Endothelial cell of umbilical vein (primary cell): ENCODE measurements around the gene ETFDH. TPM values are rescaled to one million over a fixed set of nuclear protein-coding genes. Genes with fewer than 3 reads are reported as not detected.
"Not testable (repeated sequence)": the region's sequence is repeated elsewhere in the genome, so short reads cannot be mapped to it uniquely, and the experiment has no call there.

Source experiments
- BruUV-seq: library from RNA; stranded (reverse); fragments of 400-500 nt; replicated peaks from 2 replicates; lab custom pipeline; 2021; lab: Mats Ljungman, UMichigan
- CTCF ChIA-PET: fragments of 300-600, 350-600 bp; sonication (Branson Sonifier 250); formaldehyde crosslinking; loops from one replicate; lab custom pipeline; 2021; ENCODE audit warnings: antibody characterized with exemption, inconsistent platforms; lab: Charles Lee
- POLR2A ChIA-PET: fragments of 300-600, 350-600 bp; sonication (Branson Sonifier 250); formaldehyde crosslinking; loops from one replicate; lab custom pipeline; 2021; ENCODE audit warnings: antibody characterized with exemption, inconsistent platforms; lab: Charles Lee
- DNase-seq: peaks from one replicate; pipeline ENCODE4 v3.0.0-alpha.2; 2011; ENCODE audit warnings: low read depth, low spot score
- FAIRE-seq: peaks from 2 replicates; lab custom pipeline; 2011; peaks lifted over from hg19 to GRCh38; lab: Jason Lieb, UNC
- H2AFZ ChIP-seq: 2 replicates; pipeline ENCODE4 v1.6.0; 2012; ENCODE audit warnings: low read depth, low read length, control low read depth, inconsistent platforms
- H3K27ac ChIP-seq: 2 replicates; pipeline ENCODE4 v1.5.1; 2011; ENCODE audit warnings: low read depth, mild to moderate bottlenecking, control low read depth, low read length, moderate library complexity; ENCODE audit not compliant: insufficient read depth
- H3K27me3 ChIP-seq, 2 experiments: 2 replicates each; pipeline versions ENCODE4 v1.6.0 to v1.6.1; 2011; ENCODE audit warnings: low read length in 2 of 2, mixed read lengths in 1 of 2; ENCODE audit not compliant: control insufficient read depth in 2 of 2, insufficient read depth in 2 of 2
- H3K36me3 ChIP-seq, 2 experiments: 2 replicates in 1 of 2; 3 replicates in 1 of 2; pipeline ENCODE4 v1.5.1; 2011; ENCODE audit warnings: low read length in 2 of 2, mild to moderate bottlenecking in 1 of 2, moderate library complexity in 1 of 2; ENCODE audit not compliant: control insufficient read depth in 2 of 2, insufficient read depth in 2 of 2; ENCODE audit errors: extremely low read depth in 1 of 2
- H3K4me1 ChIP-seq: 3 replicates; pipeline ENCODE4 v1.5.1; 2011; ENCODE audit warnings: mild to moderate bottlenecking, low read length; ENCODE audit not compliant: control insufficient read depth, insufficient read depth; ENCODE audit errors: extremely low read depth
- H3K4me2 ChIP-seq: 2 replicates; pipeline ENCODE4 v1.6.1; 2011; ENCODE audit warnings: low read length, control low read depth, mixed read lengths; ENCODE audit not compliant: insufficient read depth
- H3K4me3 ChIP-seq, 3 experiments: fragments of 200-600 bp in 1 of 3; sonication (generic), shearing (Covaris generic) in 1 of 3; replicated peaks in 1 of 3; 2 replicates each; pipeline ENCODE4 v1.5.1; 2011 to 2016; ENCODE audit warnings: control low read depth in 3 of 3, low read length in 3 of 3, mild to moderate bottlenecking in 2 of 3, inconsistent platforms in 1 of 3, low read depth in 1 of 3, moderate library complexity in 1 of 3; ENCODE audit not compliant: insufficient read depth in 1 of 3
- H3K79me2 ChIP-seq: 2 replicates; pipeline ENCODE4 v1.6.0; 2012; ENCODE audit warnings: low read length, inconsistent platforms; ENCODE audit not compliant: control insufficient read depth, insufficient read depth
- H3K9ac ChIP-seq: replicated peaks from 2 replicates; pipeline ENCODE3; 2011; ENCODE audit warnings: low read length, control low read depth; ENCODE audit not compliant: insufficient read depth; ENCODE audit errors: extremely low read depth
- H3K9me1 ChIP-seq: replicated peaks from 3 replicates; pipeline ENCODE4 v1.6.0; 2011; ENCODE audit warnings: mild to moderate bottlenecking, low read length; ENCODE audit not compliant: control insufficient read depth, insufficient read depth; ENCODE audit errors: extremely low read depth
- H3K9me3 ChIP-seq: replicated peaks from 2 replicates; pipeline ENCODE4 v1.5.1; 2012; ENCODE audit warnings: low read length, inconsistent platforms; ENCODE audit not compliant: control insufficient read depth, insufficient read depth
- H4K20me1 ChIP-seq: replicated peaks from 2 replicates; pipeline ENCODE3; 2011; ENCODE audit warnings: mild to moderate bottlenecking, low read length; ENCODE audit not compliant: control insufficient read depth, insufficient read depth; ENCODE audit errors: extremely low read depth
- dilution Hi-C: fragments of 300-500 bp; cut with MboI; formaldehyde crosslinking; loops from one replicate; pipeline ENCODE4 v1.15.0; 2019; ENCODE audit warnings: low sequenced_read_pairs; ENCODE audit not compliant: extremely low pct_ligation_motif_present
- intact Hi-C: fragments of 100-400 bp; cut with micrococcal nuclease; formaldehyde crosslinking; loops from one replicate; pipeline ENCODE4 v1.10.0; 2022
- polyA plus RNA-seq, 4 experiments: library from polyadenylated mRNA; depleted of rRNA in 3 of 4; stranded (reverse) in 3 of 4; unstranded in 1 of 4; fragments of >200 nt; gene quantifications; 2 replicates each; pipeline versions ENCODE4 v1.2.1 to v1.2.3, GENCODE V29; 2011 to 2012; ENCODE audit warnings: missing spikeins in 1 of 4
- total RNA-seq: library from RNA; stranded (reverse); gene quantifications from 2 replicates; pipeline ENCODE4 v1.2.3, GENCODE V29; 2021

The ETFDH gene
- total and polyA plus RNA-seq, 2 donors (not counting 3 experiments of a cell fraction or from before 2014, with no cell fraction given): 17.3 to 22.3 TPM

GRCh38 chr4:158663255-158663654 lies 8.8 kb upstream of the ETFDH start:
- H3K36me3 ChIP-seq, H3K4me3 ChIP-seq, intact Hi-C loops, dilution Hi-C loops, H2AFZ ChIP-seq, H3K79me2 ChIP-seq, H3K4me2 ChIP-seq, POLR2A ChIA-PET, H3K9ac ChIP-seq, H3K27ac ChIP-seq, BruUV-seq, H3K27me3 ChIP-seq, FAIRE-seq, DNase-seq, H3K9me1 ChIP-seq, H4K20me1 ChIP-seq, CTCF ChIA-PET, H3K4me1 ChIP-seq, H3K9me3 ChIP-seq: not testable (repeated sequence)

- H3K4me1 ChIP-seq, H3K27ac ChIP-seq, H2AFZ ChIP-seq, BruUV-seq, H3K9ac ChIP-seq, H3K9me3 ChIP-seq, POLR2A ChIA-PET, H3K4me3 ChIP-seq, H3K79me2 ChIP-seq, H3K36me3 ChIP-seq, H3K9me1 ChIP-seq, FAIRE-seq, CTCF ChIA-PET, dilution Hi-C loops, H3K27me3 ChIP-seq, intact Hi-C loops, H3K4me2 ChIP-seq, DNase-seq, H4K20me1 ChIP-seq: not testable (repeated sequence)
These were observed 8.1 kb upstream of the ETFDH start for GRCh38 chr4:158663707-158664625.
